Body of pancreas (tissue), 4 donors: ENCODE data around the gene PSD2. TPM values are rescaled to one million over a fixed set of nuclear protein-coding genes. Genes with fewer than 3 reads are reported as not detected.

ENCODE experiments used
- ATAC-seq: fragments of 150-250 bp; one replicate; pipeline ENCODE4 v1.9.1; 2016
- DNase-seq, 4 donors: peaks; one replicate each; pipeline ENCODE4 v3.0.0-alpha.2; 2019
- H3K27ac ChIP-seq, 4 donors: fragments of 200-600 bp; sonication (generic); 1 replicate in 3 of 4; 2 replicates in 1 of 4; pipeline versions ENCODE4 v1.5.1 to v1.6.1; 2016 to 2019; ENCODE audit warnings: mild to moderate bottlenecking in 1 of 4, mixed read lengths in 1 of 4, moderate library complexity in 1 of 4
- H3K27me3 ChIP-seq, 2 donors: fragments of 200-600 bp; sonication (generic); one replicate each; pipeline ENCODE4 v1.6.0; 2016; ENCODE audit warnings: mild to moderate bottlenecking in 1 of 2
- H3K36me3 ChIP-seq, 2 donors: fragments of 200-600 bp; sonication (generic); replicated peaks in 1 of 2; 2 replicates each; pipeline ENCODE4 v1.5.1; 2016; ENCODE audit warnings: low read depth in 2 of 2; ENCODE audit not compliant: insufficient read depth in 1 of 2
- H3K4me1 ChIP-seq: fragments of 200-600 bp; sonication (generic); one replicate; pipeline ENCODE4 v1.6.0; 2016
- H3K4me3 ChIP-seq, 2 donors: fragments of 200-600 bp; sonication (generic); 1 replicate in 1 of 2; 2 replicates in 1 of 2; pipeline ENCODE4 v1.5.1; 2016 to 2019
- H3K9me3 ChIP-seq, 3 donors: fragments of 200-600 bp; sonication (generic); 1 replicate in 2 of 3; 2 replicates in 1 of 3; pipeline ENCODE4 v1.5.1; 2016
- POLR2A ChIP-seq, 3 donors: fragments of 450-650 bp; IDR thresholded peaks; one replicate each; pipeline ENCODE4 v1.6.1; 2016; ENCODE audit warnings: antibody characterized with exemption in 3 of 3, mild to moderate bottlenecking in 2 of 3
- WGBS, 2 donors: methylation state at CpG; one replicate each; pipeline ENCODE4 v1.1.5; 2017; 5-methylcytosine and 5-hydroxymethylcytosine counted together
- intact Hi-C: fragments of 100-400 bp; cut with DNase I; formaldehyde crosslinking; loops from one replicate; pipeline ENCODE4 v1.15.1; 2023
- total RNA-seq, 2 donors: library from RNA; depleted of rRNA; stranded (reverse); fragments of >200 nt; gene quantifications; one replicate each; pipeline ENCODE4 v1.1.0, GENCODE V29; 2016
- TF ChIP-seq, protein P1 (sequence below), 7 experiments: fragments of 450-650 bp in 4 of 7; fragments of 200-600 bp in 3 of 7; sonication (generic) in 3 of 7; IDR thresholded peaks; one replicate each; pipeline ENCODE4 v1.5.1; 2016 to 2019; ENCODE audit warnings: antibody characterized with exemption in 7 of 7

PSD2 gene
- total RNA-seq, 2 donors from 2014 or later, result 0.52 TPM; not detected in 1

DNA sequence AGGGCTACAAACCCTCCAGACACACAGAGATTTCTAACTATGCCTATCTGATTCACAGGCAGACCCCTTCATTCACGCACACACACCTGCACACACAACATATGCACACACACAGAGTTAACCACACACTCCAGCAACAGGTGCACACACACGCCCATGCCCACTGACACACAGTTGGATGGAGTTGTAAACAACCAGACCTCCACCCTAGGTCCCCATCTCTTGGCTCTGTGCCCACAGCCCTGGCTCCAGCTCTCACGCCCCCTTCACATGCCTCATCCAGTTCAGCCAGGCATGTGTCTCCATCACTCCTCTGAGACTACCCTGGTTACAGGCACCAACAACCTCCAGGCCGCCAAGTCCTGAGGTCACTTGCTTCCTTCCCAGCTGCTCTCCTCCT, 61.1 kb downstream of the PSD2 start:
- Histone ChIP-seq H3K36me3 (no peaks in the 10 kb centered on the region), H3K4me3 (no peak overlapping the region), H3K27me3 (no peaks in the 10 kb centered on the region), H3K4me1 (no peaks in the 10 kb centered on the region), H3K27ac (no peak overlapping the region), H3K9me3 (no peaks in the 10 kb centered on the region)
- WGBS, 2 donors, result 86% methylated on average over 4 of the region's 4 CpGs
- intact Hi-C loops, result no loop called here
- no peak for ATAC-seq
- no peak for DNase-seq
- TF ChIP-seq POLR2A (IDR thresholded peaks at IDR 0.05), result no peak

DNA sequence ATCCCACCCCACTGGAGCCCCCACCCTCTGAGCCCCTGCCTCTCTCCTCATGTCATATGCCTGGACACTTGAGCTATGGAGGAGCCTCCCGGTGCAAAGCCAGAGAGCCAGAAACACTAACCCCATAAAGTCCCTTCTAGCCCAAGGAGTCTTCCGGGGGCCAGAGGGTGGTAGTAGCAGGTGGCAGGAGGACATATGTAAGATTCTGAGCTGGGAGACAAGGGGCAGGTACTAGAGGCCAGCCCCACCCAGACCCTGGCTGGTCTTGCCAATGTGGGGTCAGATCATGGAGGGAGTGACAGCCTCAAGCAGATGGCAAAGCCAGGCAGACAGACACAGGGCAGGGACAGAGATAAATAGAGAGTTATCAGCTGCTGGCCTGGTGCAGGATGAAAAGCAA, 63.4 kb downstream of the PSD2 start:
- 91 to 100% methylated on average over 1 to 2 of the region's 2 CpGs for WGBS, 2 donors
- TF ChIP-seq, protein P1, sequence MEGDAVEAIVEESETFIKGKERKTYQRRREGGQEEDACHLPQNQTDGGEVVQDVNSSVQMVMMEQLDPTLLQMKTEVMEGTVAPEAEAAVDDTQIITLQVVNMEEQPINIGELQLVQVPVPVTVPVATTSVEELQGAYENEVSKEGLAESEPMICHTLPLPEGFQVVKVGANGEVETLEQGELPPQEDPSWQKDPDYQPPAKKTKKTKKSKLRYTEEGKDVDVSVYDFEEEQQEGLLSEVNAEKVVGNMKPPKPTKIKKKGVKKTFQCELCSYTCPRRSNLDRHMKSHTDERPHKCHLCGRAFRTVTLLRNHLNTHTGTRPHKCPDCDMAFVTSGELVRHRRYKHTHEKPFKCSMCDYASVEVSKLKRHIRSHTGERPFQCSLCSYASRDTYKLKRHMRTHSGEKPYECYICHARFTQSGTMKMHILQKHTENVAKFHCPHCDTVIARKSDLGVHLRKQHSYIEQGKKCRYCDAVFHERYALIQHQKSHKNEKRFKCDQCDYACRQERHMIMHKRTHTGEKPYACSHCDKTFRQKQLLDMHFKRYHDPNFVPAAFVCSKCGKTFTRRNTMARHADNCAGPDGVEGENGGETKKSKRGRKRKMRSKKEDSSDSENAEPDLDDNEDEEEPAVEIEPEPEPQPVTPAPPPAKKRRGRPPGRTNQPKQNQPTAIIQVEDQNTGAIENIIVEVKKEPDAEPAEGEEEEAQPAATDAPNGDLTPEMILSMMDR (IDR thresholded peaks at IDR 0.05), result no peak
- no peak for TF ChIP-seq POLR2A (IDR thresholded peaks at IDR 0.05)
- DNase-seq, result no peak
- Histone ChIP-seq H3K4me1 (no peaks in the 10 kb centered on the region), H3K36me3 (no peaks in the 10 kb centered on the region), H3K27me3 (no peaks in the 10 kb centered on the region), H3K27ac (no peak overlapping the region), H3K4me3 (no peak overlapping the region), H3K9me3 (no peaks in the 10 kb centered on the region)
- intact Hi-C loops, result no loop called here
- no peak for ATAC-seq

DNA sequence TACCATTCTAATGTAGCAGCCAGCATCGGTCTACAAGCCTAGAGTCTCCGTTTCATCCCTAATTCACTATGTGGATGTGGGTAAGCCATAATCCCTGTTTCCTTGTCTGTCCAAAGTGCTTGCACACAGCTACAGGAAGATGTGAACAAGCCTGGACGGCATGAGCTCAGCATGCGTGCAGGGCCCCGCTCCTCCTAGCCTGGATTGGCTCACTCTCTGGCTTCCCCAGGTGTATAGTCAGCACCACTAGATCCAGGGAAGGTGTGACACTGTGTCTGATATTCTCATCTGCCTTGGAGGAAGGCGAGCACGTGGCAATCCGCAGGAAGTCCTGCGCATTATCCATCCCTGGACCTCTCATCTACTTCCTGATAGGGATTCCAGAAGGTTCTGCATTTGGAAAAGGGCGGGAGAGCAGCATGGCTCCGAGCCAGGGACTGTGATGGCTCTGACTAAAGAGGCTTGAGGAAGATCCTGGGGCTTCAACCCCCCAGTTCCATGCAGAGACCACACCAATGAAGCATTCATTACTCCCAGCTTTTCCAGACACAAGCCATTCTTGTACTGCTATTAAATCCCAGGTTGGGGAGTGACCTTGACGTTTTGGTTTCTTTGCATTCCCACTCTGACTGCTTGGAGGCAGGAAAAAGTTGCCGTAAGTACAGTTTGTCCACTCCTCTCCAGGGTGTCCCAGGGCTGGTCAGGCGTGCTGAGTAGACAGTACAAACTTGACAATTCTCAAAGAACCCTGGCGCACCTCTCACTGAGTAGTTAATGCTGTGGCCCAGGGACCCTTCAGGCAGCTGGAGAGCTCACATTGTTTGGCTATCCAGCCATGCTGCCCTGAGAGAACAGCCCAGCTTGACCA, 65.6 kb downstream of the PSD2 start:
- ATAC-seq, result no peak
- Histone ChIP-seq H3K4me1 (no peaks in the 10 kb centered on the region), H3K27me3 (no peaks in the 10 kb centered on the region), H3K27ac (no peak overlapping the region), H3K4me3 (no peak overlapping the region), H3K9me3 (no peaks in the 10 kb centered on the region), H3K36me3 (no peaks in the 10 kb centered on the region)
- TF ChIP-seq POLR2A (IDR thresholded peaks at IDR 0.05), result no peak
- TF ChIP-seq, protein P1 (IDR thresholded peaks at IDR 0.05), result no peak
- no peak for DNase-seq
- WGBS, 2 donors, result 81 to 88% methylated on average over 5 to 15 of the region's 15 CpGs
- intact Hi-C loops, result no loop called here

DNA sequence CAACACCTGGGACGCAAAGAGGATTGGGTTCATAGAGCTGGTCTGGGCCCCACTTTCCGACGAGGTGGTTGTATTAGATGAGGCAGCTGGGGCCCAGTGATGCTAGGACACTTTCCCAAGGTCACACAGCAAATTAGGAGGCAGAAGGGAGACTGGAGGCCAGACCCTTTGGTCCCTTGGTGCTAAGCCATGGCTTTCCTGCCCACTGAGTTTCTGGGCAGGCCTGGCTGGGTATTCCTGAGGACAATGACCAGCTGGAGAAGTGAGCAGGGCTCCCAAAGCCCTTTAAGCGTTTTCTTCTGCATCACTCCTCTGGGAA, 66.2 kb downstream of the PSD2 start:
- Histone ChIP-seq H3K36me3 (no peaks in the 10 kb centered on the region), H3K4me3 (no peak overlapping the region), H3K9me3 (no peaks in the 10 kb centered on the region), H3K27me3 (no peaks in the 10 kb centered on the region), H3K4me1 (no peaks in the 10 kb centered on the region), H3K27ac (no peak overlapping the region)
- 82 to 86% methylated on average over 4 of the region's 4 CpGs for WGBS, 2 donors
- TF ChIP-seq POLR2A (IDR thresholded peaks at IDR 0.05), result no peak
- TF ChIP-seq, protein P1 (IDR thresholded peaks at IDR 0.05), result no peak
- intact Hi-C loops, result no loop called here
- no peak for DNase-seq
- ATAC-seq, result no peak

- H3K36me3 ChIP-seq, result no peaks in the 10 kb centered on the region
- no peak for ATAC-seq
- DNase-seq, result no peak
- H3K4me3 ChIP-seq, result no peak overlapping the region
- no peaks in the 10 kb centered on the region for H3K9me3 ChIP-seq
- no peak overlapping the region for H3K27ac ChIP-seq
- TF ChIP-seq, protein P1 (IDR thresholded peaks at IDR 0.05), result no peak
- TF ChIP-seq POLR2A (IDR thresholded peaks at IDR 0.05), result no peak
- WGBS, 2 donors, result 80 to 94% methylated on average over 1 to 2 of the region's 2 CpGs
- no peaks in the 10 kb centered on the region for H3K27me3 ChIP-seq
- H3K4me1 ChIP-seq, result no peaks in the 10 kb centered on the region
- intact Hi-C loops, result no loop called here
Observed at GRCh38 chr5:139862313-139862712, 66.7 kb downstream of the PSD2 start.
